Stimulated activated CD4-positive, alpha-beta T cell treated with anti-CD3 and anti-CD28 coated beads, Interleukin-4, amount 100 ng/mL, for 48 hours (primary cell): Measurements from ENCODE around the gene CSAD.
"Not testable (repeated sequence)": the region's sequence is repeated elsewhere in the genome, so short reads cannot be mapped to it uniquely, and the experiment has no call there.

Experiments
- DNase-seq, 2 donors: peaks; one replicate each; pipeline ENCODE4 v3.0.0-alpha.2; 2020; ENCODE audit warnings: low read depth in 2 of 2

Gene CSAD

GRCh38 chr12:53147653-53148052 lies 33.1 kb downstream of the CSAD start:
- DNase-seq: no peak

GRCh38 chr12:53147181-53147580 lies 33.5 kb downstream of the CSAD start:
- DNase-seq: no peak

- DNase-seq: no peak
Observed at GRCh38 chr12:53145383-53146260, 35.1 kb downstream of the CSAD start.

- DNase-seq: no peak
Observed at GRCh38 chr12:53143355-53143754, 37.4 kb downstream of the CSAD start.

GRCh38 chr12:53133722-53134121 lies 47.0 kb downstream of the CSAD start:
- no peak for DNase-seq

- DNase-seq: no peak
Observed at GRCh38 chr12:53131844-53132243, 48.9 kb downstream of the CSAD start.

GRCh38 chr12:53128780-53129569 lies 51.8 kb downstream of the CSAD start:
- no peak for DNase-seq

- no peak for DNase-seq
Observed at GRCh38 chr12:53127169-53127568, 53.6 kb downstream of the CSAD start.

- no peak for DNase-seq
Observed at GRCh38 chr12:53124352-53124723, 56.4 kb downstream of the CSAD start.

- DNase-seq: no peak
Observed at GRCh38 chr12:53123578-53124351, 57.0 kb downstream of the CSAD start.

- no peak for DNase-seq
Observed at GRCh38 chr12:53122961-53123468, 57.7 kb downstream of the CSAD start.

- DNase-seq: no peak
Observed at GRCh38 chr12:53120685-53121525, 59.8 kb downstream of the CSAD start.

- DNase-seq: no peak
Observed at GRCh38 chr12:53118751-53119300, 61.9 kb downstream of the CSAD start.

- DNase-seq: no peak
Observed at GRCh38 chr12:53115891-53116648, 64.7 kb downstream of the CSAD start.

- DNase-seq: no peak
Observed at GRCh38 chr12:53115112-53115890, 65.4 kb downstream of the CSAD start.

GRCh38 chr12:53113951-53114350 lies 66.8 kb downstream of the CSAD start:
- no peak for DNase-seq

GRCh38 chr12:53113136-53113705 lies 67.5 kb downstream of the CSAD start:
- DNase-seq: no peak

- not testable (repeated sequence) for DNase-seq
Observed at GRCh38 chr12:53112431-53112830, 68.3 kb downstream of the CSAD start.
